Astrocyte of the cerebellum (primary cell): ENCODE results near the gene CNTNAP2.

Experiments
- DNase-seq: peaks from one replicate; pipeline ENCODE4 v3.0.0-alpha.2; 2011; ENCODE audit warnings: low read depth
- H3K4me3 ChIP-seq: 2 replicates; pipeline ENCODE4 v1.5.1; 2011; ENCODE audit warnings: mild to moderate bottlenecking, low read depth, low read length, moderate library complexity
- in situ Hi-C: cut with HindIII; loops from 2 replicates; pipeline ENCODE4 v1.10.0; 2017; ENCODE audit warnings: low sequenced_read_pairs
- TF ChIP-seq, protein P1 (sequence below): IDR thresholded peaks from 2 replicates; pipeline ENCODE4 v1.5.1; 2012; ENCODE audit warnings: low read length, low read depth, moderate library complexity, mild to moderate bottlenecking; ENCODE audit errors: missing control alignments

Gene CNTNAP2

DNA sequence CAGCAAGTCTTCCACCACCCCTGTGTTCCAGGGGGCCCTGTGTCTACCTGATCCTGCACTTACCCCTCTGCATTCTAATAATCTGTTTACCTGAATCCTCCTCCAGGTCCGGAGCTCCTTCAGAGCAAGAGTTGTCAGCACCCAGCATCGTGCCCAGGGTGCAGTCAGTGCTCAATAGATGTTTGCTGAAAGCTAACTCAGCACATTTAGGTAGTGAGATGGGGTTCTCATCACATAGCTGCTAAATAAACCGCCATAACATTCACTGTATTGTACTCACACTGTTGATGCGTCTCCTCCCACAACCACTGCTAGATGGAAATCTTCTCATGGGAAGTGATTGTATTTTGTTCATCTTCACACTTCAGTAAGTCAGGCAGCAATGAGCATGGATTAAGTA is 2097.5 kb downstream of the CNTNAP2 start:
- in situ Hi-C loops: no loop called here

DNA sequence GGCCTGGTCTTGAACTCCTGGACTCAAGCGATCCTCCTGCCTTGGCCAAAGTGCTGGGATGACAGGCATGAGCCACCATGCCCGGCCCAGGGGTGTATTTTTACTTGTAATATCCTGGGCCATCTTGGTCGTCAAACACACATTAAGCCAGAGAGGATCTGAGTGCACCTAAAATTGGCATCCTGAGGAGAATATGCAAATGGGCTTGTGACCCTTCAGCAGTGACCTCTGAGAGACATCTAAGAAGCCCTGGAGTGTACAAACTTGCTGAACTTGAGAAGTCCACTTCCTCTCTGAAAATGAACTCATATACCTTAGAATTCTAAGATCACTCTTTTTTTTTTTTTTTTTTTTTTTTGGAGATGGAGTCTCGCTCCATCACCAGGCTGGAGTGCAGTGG is 2102.0 kb downstream of the CNTNAP2 start:
- DNase-seq: no peak
- no peak overlapping the region for H3K4me3 ChIP-seq
- TF ChIP-seq, protein P1, sequence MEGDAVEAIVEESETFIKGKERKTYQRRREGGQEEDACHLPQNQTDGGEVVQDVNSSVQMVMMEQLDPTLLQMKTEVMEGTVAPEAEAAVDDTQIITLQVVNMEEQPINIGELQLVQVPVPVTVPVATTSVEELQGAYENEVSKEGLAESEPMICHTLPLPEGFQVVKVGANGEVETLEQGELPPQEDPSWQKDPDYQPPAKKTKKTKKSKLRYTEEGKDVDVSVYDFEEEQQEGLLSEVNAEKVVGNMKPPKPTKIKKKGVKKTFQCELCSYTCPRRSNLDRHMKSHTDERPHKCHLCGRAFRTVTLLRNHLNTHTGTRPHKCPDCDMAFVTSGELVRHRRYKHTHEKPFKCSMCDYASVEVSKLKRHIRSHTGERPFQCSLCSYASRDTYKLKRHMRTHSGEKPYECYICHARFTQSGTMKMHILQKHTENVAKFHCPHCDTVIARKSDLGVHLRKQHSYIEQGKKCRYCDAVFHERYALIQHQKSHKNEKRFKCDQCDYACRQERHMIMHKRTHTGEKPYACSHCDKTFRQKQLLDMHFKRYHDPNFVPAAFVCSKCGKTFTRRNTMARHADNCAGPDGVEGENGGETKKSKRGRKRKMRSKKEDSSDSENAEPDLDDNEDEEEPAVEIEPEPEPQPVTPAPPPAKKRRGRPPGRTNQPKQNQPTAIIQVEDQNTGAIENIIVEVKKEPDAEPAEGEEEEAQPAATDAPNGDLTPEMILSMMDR: no peak
- in situ Hi-C loops: no loop called here

More for the DNA sequence above, 2097.5 kb downstream of the CNTNAP2 start:
- no peak for DNase-seq
- TF ChIP-seq, protein P1: no peak
- no peak overlapping the region for H3K4me3 ChIP-seq

DNA sequence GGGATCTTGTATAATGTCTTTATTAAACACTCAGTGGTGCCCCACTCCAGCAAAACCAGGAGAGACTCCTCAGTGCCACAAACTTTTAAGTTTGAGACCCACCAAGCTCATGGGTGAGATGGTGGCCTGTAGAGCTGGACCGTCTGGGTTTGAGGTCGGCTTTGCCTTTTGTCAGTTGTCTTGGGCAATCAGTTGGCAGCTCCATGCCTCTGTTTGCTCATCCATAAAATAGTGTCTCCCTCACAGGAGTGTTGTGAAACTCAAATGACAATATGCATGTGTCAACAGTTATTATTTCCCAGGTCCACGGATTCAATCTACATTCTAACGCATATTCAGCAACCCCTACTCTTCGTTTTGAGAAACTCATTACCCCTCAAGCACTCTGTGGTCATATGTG is 2106.1 kb downstream of the CNTNAP2 start:
- in situ Hi-C loops: no loop called here

DNA sequence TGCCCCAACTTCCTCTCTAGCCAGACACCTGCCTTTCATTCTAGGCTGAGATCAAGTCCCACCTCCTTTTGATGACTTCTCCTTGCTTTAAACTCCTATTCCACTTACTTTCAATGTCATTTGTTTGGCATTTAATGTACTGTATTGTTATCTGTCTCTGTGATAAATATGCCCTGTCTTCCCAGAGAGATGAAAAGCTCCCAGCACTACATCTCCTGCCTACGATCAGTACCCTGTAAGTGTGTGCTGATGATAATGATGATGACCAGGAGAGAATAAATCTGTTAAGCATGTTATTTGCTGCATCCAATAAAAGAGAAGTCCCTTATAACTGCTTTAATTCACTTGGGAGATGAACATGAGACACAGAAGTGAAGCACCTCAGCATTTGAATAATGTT is 2106.6 kb downstream of the CNTNAP2 start:
- H3K4me3 ChIP-seq: no peak overlapping the region
- DNase-seq: no peak
- in situ Hi-C loops: no loop called here
- TF ChIP-seq, protein P1: no peak

More for the DNA sequence above, 2106.1 kb downstream of the CNTNAP2 start:
- DNase-seq: no peak
- no peak overlapping the region for H3K4me3 ChIP-seq
- TF ChIP-seq, protein P1: no peak

DNA sequence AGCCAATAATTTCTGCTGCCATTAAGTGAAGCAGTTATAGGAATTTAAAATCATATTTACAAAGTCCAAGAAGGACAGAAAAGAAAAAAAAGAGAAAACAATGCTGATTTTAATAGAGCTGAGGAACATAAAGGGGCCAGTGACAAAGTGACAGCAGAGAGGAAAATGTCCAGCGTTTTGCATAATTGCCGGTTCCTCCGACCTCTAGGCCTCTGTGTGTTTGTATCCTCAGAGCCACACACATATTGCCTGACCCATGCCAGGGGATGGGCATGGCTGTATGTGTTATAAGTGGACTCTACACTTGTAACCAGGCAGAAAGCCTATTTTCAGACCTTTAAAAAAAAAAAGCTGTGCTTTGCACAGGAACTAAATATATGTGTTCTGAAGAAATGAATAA is 2107.1 kb downstream of the CNTNAP2 start:
- no peak overlapping the region for H3K4me3 ChIP-seq
- TF ChIP-seq, protein P1: no peak
- in situ Hi-C loops: no loop called here
- DNase-seq: no peak

DNA sequence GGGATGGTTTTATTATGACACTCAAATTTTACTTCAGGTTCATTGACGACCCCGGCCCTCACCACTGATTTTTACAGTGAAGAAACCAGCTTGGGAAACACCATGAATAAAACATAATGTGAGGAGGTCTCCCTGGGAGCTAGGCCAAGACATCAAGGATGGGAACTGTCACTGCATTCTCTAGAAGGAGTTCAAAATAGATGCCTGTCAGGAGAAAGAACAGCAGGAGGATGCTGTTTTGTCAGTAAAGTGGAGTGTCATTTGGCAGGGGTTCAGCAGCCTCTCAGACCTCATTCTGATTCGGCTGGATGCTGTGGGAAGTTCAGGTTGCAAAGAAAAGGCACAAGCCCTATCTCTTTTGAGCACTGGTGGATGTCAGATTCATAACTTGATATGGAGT is 2113.7 kb downstream of the CNTNAP2 start:
- no peak overlapping the region for H3K4me3 ChIP-seq
- TF ChIP-seq, protein P1: no peak
- in situ Hi-C loops: no loop called here

DNA sequence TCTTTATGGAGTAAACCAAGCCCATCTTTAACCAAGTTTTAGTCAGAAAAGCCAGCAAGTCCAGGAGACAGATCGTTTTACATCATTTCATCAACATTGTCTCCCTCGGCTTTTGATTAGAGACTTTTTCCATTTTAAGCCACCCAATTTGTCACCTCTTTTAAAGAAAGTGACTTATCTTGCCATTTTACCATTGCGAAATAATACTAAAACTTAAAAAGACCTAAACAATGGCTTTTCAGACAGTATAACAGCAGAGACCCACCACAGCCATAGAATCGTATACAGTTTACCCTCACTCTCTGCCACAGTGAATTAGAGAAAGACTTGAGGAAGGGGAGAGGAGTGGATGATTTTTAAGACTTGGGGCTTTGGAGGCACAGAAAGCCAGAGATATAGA is 2114.3 kb downstream of the CNTNAP2 start:
- TF ChIP-seq, protein P1: no peak
- DNase-seq: no peak
- H3K4me3 ChIP-seq: no peak overlapping the region
- in situ Hi-C loops: no loop called here

More for the DNA sequence above, 2113.7 kb downstream of the CNTNAP2 start:
- no peak for DNase-seq
